Astrocyte of the hippocampus (primary cell): ENCODE measurements around the gene TRIM38.
A peak's percentile ranks its signal among the peaks of the same experiment; 100 is the strongest.
"Not testable (repeated sequence)": the region's sequence is repeated elsewhere in the genome, so short reads cannot be mapped to it uniquely, and the experiment has no call there.

Experiments
- DNase-seq: peaks from one replicate; pipeline ENCODE4 v3.0.0; 2011; ENCODE audit warnings: low read depth, low spot score

Gene TRIM38

GRCh38 chr6:26006086-26006939 lies 43.7 kb downstream of the TRIM38 start:
- no peak for DNase-seq

- not testable (repeated sequence) for DNase-seq
Measured at GRCh38 chr6:26006940-26007305, 44.3 kb downstream of the TRIM38 start.

GRCh38 chr6:26008470-26008869 lies 45.9 kb downstream of the TRIM38 start:
- no peak for DNase-seq

- DNase-seq = no peak
Measured at GRCh38 chr6:26009817-26010216, 47.2 kb downstream of the TRIM38 start.

- no peak for DNase-seq
Measured at GRCh38 chr6:26012061-26012460, 49.5 kb downstream of the TRIM38 start.

- not testable (repeated sequence) for DNase-seq
Measured at GRCh38 chr6:26014386-26014785, 51.8 kb downstream of the TRIM38 start.

GRCh38 chr6:26016245-26016962 lies 53.8 kb downstream of the TRIM38 start:
- no peak for DNase-seq

- DNase-seq = peak; percentile 17
Measured at GRCh38 chr6:26016963-26017631, 54.5 kb downstream of the TRIM38 start.

- DNase-seq = peak; percentile 90
Measured at GRCh38 chr6:26017632-26017966, 55.0 kb downstream of the TRIM38 start.

- DNase-seq = no peak
Measured at GRCh38 chr6:26019261-26019830, 56.7 kb downstream of the TRIM38 start.

- DNase-seq = no peak
Measured at GRCh38 chr6:26019967-26020328, 57.3 kb downstream of the TRIM38 start.

- peak; percentile 89 for DNase-seq
Measured at GRCh38 chr6:26020329-26021000, 57.9 kb downstream of the TRIM38 start.

- DNase-seq = peak; percentile 77
Measured at GRCh38 chr6:26021001-26021349, 58.4 kb downstream of the TRIM38 start.

GRCh38 chr6:26021350-26022131 lies 58.9 kb downstream of the TRIM38 start:
- DNase-seq = peak; percentile 96

GRCh38 chr6:26022132-26022472 lies 59.5 kb downstream of the TRIM38 start:
- DNase-seq = peak; percentile 88

GRCh38 chr6:26022737-26023136 lies 60.1 kb downstream of the TRIM38 start:
- DNase-seq = no peak

GRCh38 chr6:26024651-26025046 lies 62.0 kb downstream of the TRIM38 start:
- DNase-seq = no peak

GRCh38 chr6:26025047-26025893 lies 62.7 kb downstream of the TRIM38 start:
- DNase-seq = peak; percentile 65

- peak; percentile 98 for DNase-seq
Measured at GRCh38 chr6:26025894-26026832, 63.6 kb downstream of the TRIM38 start.
